Glomerular endothelial cell (primary cell): ENCODE results near the gene UBR3. TPM values are rescaled to one million over a fixed set of nuclear protein-coding genes. Genes with fewer than 3 reads are reported as not detected.
"Not testable (repeated sequence)": the region's sequence is repeated elsewhere in the genome, so short reads cannot be mapped to it uniquely, and the experiment has no call there.

Experiments
- DNase-seq: peaks from one replicate; pipeline ENCODE4 v3.0.0-alpha.2; 2011; ENCODE audit warnings: low read depth, low spot score; ENCODE audit errors: extremely low read depth
- total RNA-seq: library from RNA; depleted of rRNA; stranded (reverse); fragments of >200 nt; gene quantifications from 2 replicates; pipeline ENCODE4 v1.2.3, GENCODE V29; 2015

UBR3 gene
- total RNA-seq, 1 donor from 2014 or later: 28.5 TPM

DNA sequence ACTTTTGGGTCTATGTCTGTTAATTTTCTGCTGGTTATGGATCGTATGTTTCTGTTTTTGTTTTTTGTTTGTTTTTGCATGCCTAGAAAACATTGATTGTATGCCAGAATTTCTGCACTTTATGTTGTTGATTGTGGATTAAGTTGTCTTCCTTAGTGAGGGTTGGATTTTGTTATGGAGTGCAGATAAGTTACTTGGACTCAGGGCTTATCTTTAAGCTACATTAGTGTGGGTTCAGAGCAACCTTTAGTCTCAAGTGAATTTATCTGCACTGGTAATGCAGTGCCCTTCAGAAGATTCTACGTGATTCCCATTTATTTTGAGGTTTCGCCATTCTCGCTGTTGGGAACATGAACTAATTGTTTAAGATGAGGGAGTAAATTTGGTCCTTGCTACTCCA lies 32.9 kb downstream of the UBR3 start:
- DNase-seq: no peak

DNA sequence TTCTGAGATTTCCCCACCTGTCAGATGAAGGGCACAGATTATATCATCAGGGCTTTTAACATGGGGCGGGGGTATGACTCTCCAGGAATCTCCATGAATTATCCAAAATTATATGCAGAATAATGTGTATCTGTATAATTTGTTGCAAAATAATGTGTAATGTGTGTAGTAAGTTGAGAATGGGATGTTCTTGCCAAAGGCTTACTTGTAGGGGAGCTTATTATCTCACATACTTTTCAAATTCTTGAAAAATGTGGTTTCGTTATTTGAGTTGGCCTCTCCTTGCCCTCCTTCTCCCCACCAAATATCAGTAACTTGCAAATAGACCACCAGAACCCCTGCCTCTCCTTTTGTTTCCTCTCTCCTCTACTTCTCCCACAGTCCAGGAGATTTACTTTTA lies 35.6 kb downstream of the UBR3 start:
- DNase-seq: no peak

DNA sequence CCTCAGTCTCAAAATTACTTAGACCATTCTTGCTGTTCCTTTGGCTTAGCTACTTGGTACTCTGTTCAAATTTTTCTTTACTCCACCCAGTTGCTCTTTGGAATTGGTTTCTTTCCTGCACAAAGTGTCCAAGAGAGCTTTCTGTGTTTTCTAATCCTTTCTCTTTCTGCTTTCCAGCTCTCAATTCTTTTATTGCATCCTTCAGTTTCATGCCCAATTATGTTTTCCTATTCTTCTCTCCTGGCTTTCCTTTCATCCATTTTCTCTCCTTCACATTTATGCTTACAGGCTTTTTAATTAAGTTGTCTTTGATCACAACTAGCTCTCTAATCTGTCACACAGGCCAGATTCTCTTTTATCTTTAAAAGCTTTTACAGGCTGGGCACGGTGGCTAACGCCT lies 38.2 kb downstream of the UBR3 start:
- no peak for DNase-seq

DNA sequence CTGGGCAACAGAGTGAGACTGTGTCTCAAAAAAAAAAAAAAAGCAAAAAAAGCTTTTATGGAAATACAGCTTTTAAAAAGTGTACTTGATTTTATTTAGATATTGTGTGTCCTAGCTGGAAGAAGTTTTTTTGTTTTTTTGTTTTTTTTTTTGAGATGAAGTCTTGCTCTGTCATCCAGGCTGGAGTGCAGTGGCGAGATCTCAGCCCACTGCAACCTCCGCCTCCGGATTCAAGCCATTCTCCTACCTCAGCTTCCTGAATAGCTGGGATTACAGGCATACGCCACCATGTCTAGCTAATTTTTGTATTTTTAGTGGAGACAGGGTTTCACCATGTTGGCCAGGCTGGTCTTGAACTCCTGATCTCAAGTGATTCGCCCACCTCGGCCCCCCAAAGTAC lies 39.0 kb downstream of the UBR3 start:
- not testable (repeated sequence) for DNase-seq

DNA sequence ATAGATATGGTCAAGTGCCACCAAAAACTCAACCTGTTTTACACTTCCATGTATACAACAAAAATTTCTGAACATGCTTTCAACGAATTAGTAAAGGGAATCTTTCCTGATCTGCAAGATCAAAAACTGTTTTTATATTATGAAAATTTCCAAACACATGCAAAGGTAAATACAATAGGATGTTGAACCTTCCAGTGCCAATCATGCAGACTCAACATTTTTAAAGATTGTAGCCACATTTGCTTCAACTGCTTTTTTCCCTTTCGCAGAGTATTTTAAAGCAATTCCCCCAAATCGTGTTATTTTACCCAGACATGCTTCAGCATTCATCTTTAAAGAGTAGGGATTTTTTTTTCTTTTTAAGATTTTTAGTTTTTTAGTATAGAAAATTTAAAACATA lies 40.3 kb downstream of the UBR3 start:
- no peak for DNase-seq

DNA sequence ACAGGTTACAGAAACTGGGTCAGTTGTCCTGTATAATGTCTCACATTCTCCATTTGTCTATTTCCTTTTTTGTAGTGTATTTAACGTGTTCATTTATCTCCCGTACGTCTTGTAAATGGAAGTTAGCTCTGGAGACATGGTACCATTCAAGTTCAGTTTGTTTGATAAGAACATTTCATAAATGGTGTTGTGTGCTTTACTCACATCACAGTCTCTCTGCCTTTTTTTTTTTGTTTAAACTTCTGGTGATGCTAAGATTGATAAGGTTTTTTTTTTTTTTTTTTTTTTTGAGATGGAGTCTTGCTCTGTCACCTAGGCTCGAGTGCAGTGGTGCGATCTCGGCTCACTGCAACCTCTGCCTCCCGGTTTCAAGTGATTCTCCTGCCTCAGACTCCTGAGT lies 41.7 kb downstream of the UBR3 start:
- no peak for DNase-seq

DNA sequence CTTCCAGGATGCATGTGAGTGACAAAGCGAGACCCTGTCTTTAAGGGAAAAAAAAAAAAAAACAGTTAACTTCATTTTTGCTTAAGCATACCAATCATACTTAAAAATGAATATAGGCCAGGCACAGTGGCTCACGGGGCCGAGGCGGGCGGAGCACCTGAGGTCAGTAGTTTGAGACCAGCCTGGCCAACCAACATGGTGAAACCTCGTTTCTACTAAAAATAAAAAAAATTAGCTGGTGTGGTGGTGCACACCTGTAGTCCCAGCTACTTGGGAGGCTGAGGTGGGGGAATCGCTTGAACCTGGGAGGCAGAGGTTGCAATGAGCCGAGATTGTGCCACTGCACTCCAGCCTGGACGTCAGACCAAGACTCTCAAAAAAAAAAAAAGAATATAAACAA lies 44.1 kb downstream of the UBR3 start:
- not testable (repeated sequence) for DNase-seq

DNA sequence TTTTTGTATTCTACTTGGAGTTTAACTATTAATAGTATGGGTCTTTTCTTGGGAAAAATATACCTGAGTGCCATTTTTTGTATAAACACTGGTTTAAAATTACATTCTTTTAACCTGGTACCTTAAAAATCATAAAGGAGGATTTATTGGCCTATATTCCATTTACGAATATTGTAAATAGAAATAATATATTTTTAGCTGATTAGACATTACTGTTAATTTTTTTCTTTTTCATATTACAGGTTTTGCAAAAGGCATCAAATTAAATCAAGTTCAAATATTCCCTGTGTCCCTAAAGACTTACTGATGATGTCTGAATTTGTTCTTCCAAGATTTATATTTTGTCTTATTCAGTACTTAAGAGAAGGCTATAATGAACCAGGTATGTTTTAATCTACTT lies 44.7 kb downstream of the UBR3 start:
- no peak for DNase-seq

DNA sequence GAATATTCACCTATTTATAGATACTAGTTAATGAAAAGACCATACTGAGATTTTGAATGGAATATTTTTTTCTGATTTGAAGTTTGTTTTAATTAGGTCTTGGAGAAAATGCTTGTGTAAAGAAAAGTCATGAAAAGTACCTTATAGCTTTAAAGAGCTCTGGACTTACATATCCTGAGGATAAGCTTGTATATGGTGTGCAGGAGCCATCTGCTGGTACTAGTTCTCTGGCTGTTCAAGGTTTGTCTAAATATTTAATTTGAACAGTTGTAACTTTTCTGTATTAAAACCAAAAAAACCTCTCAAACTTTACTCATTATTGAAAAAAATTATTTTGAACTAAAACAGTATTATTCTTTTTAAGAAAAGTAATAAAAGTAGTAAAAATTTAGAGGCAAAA lies 50.1 kb downstream of the UBR3 start:
- no peak for DNase-seq

DNA sequence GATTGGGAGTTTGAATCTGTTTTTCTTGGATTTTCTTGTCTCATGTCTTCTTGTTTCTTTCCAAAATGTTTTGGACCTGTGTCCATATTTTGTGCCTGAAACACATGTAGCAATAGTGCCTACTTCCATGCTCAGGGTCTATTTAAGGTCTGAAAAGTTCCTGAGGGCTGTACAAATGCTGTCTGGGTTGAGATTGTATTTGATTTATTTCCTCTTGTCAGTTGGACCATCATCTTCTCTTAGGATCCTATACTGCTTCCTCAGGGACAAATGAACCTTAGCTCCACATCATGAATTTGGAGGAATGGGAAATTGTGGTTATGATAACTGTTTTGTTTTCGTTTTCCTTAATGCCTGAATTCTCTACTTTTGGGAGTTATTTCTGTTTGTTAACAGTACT lies 59.9 kb downstream of the UBR3 start:
- no peak for DNase-seq

DNA sequence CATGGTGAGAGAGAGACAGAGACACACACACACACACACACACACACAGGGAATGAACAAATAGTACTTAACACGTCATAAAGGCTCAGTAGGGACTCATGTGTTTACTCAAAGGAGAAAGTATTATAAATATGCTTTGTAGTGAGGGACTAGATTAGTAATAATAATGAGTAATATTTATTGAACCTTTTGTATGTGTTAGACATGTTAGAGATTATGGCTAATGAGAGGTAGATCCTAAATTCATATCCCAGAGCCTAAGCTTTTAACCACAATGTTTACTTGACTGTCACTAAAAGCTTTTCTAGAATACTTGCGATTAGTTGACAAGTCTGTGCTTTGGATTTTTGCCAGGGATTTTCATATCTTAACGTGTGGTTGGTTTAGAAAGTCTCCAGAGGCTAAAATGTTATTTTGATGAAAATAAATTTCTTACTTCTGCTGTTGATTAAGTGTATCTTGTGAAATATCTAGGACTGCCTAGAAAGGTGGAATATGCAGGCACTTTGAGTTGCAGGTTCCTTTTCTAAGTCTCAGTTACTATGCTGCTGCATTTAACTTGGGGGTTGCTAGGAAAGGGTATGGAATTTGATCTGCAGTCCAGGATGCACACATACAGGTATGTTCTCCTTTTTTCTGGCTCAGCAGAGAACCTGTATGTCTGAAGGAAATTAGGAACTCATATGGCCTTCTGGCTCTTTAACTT lies 64.5 kb downstream of the UBR3 start:
- DNase-seq: no peak

DNA sequence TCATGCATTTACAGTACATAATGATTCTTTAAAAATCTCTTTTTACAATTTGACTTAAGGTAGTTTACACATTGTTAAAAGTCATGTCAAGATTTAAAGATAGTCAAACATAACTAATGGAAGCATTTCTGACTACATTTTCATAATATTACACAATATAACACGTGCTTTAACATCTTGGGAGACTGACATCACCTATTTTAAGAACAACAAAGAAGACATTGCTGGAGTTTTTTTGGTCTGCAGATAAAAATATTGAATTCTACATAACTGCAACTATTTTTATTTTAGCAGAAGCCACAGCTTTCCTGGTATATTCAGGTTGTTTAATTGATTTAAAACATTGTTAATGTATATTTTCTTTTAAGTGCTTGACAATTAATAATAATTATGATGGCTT lies 65.7 kb downstream of the UBR3 start:
- DNase-seq: no peak

DNA sequence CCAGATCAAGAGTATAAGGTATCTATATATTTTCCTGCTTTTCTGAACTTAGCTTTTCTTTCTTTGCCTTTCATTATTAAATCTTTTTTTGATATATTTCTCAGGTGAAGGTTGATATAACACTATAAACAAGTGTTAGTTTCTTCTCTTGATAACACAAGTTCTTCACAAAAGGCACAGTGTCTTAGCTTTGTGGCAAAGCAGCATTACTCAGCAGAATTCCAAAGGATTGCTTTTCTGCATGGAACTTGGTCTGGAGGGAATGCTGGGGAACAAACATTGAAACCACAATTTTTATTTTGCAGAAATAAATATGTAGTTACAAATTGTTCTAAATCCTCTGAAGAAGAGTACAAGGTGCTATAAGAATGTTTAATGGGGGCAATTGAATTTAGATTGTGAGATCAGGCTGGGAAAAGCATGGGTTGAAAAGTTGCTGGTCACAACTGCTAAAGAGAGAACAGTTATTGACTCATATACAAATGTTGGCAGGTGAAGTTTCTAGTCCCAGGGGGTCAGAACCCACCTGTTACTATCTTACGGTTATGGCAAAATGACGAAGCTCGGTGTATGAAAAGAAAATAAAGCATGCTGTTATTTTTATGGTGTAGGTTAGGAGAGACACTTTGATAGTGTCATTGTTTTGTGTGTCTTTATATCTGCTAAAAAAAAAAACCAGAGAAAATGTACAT lies 68.2 kb downstream of the UBR3 start:
- DNase-seq: no peak

DNA sequence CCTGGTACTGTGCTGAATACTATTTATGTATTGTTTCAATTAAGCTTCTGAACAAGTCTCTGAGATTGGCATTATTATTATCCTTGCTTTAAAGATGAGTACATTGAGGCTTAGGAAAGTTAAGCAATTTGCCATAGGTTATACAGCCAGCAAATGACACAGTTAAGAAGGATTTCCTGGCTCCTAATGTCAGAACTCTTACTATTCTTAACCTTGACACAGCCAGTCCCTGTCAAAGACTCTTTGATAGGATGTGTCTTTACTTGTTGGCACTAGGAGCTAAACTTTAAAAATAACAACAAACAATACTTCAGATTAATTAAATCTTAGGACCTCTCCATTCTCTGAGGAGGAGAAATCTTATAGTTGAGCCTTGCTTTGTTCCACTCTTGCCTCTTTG lies 70.6 kb downstream of the UBR3 start:
- DNase-seq: no peak

DNA sequence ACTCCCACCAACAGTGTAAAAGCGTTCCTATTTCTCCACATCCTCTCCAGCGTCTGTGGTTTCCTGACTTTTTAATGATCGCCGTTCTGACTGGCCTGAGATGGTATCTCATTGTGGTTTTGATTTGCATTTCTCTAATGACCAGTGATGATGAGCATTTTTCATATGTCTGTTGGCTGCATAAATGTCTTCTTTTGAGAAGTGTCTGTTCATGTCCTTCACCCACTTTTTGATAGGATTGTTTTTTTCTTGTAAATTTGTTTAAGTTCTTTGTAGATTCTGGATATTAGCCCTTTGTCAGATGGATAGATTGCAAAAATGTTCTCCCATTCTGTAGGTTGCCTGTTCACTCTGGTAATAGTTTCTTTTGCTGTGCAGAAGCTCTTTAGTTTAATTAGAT lies 72.8 kb downstream of the UBR3 start:
- not testable (repeated sequence) for DNase-seq

DNA sequence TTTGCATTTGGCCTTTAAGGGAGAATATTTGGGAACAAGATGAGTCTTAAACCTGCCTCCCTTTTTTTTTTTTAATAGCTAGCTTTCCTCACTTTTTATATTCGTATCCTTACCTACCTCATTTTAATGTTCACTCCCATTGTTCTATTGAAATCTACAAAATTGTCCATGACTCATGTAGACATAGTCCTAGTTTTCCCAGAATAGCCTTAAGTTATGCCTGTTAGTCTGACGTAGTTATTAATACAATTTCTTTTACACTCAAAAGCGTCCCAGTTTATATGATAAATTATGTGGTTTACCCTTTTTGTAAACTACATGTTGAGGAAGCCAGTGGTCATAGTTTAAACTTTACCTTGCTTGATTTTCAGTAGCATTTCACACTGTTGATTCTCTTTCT lies 73.4 kb downstream of the UBR3 start:
- DNase-seq: no peak

DNA sequence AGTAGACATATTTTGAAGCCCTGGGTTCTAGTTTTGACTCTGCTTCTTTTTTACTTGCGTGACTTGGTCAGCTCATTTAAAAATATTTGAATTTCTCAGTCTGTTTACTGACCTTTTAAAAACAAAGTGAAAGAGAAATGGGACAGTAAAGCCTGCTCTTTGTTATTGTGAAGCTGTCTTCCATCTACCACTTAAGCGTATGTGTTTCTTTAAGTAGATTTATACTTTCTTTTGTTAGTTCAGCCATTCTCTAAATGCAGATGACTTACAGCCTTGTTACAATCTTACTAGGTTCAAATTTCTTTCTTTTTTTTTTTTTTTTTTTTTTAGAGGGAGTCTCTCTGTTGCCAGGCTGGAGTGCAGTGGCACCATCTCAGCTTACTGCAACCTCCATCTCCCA lies 79.5 kb downstream of the UBR3 start:
- DNase-seq: no peak

DNA sequence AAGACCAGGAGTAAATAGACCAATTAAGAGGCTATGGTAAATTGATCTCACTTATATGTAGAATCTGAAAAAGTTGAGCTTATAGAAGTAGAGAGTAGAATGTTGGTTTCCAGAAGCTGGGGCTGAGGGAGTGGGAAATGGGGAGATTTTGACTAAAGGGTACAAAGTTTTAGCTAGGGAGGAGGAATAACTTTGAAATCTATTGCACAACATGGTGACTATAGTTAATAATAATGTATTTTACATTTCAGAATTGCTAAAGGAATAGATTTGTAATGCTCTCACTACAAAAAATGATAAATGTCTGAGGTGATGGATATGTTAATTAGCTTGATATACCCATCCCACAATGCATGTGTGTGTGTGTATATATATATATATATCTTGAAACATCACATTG lies 82.1 kb downstream of the UBR3 start:
- DNase-seq: no peak

DNA sequence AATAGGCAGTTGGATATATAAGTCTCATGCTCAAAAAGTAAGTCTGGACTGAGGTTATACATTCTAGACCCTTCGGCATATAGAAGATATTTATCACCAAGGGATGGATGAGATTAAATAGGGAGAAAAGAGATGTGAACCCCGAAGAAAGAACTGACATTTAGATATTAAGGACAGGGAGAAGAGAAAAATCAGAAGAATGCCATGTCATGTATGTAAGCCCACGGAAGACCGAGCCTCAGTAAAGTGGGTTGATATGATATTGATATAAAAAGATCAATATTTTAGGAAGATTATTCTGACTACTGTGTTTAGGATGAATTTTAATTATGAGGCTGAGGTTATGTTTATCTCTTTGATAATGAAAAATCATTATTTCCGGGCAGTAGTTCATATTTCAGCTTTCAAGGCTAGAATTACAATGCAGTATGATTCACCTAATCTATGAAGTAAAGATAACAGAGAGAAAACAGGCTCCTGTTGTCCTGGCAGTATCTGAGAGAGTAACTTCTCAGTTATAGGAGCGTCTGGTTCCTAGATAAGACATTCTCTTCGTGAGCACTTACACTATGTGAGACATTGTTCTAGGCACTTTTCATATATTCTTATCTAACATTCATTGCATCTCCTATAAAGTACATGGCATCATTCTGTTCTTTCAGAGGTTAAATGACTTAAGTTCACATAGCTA lies 83.0 kb downstream of the UBR3 start:
- no peak for DNase-seq

DNA sequence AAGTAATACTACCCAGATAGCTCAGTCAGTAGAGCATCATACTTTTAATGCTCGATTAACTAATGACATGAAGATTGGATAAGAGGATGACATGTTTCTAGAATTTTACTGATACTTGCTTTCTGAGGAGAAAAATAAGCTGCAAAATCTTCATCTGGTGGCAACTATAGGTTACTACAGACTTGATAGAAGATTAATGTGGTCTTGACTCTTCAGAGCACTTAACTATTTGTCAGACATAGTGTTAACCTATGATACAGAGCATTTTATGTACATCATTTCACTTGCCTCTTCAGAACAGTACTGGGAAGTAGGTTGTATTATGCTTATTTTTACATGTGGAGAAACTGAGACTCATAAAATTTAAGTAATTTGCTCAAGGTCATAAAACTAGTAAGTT lies 83.9 kb downstream of the UBR3 start:
- no peak for DNase-seq

DNA sequence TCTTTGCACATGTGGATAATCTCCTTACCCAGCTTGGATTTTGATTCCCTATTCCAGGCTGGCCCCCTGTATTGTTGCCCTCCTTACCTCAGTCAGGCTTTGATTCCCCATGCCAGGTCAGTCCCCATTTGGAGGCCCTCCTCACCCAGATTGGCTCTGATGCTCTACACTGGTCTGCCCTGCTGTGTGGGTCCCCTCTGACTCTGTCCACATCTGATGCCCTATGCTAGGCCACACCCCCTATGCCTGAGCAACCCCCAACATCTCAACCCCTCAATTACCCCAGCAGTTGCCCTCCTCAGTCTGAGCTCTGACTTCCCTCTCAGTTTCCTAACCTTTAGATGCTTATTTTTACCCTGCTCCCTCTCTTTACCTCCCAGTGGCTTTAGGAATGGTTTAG lies 89.4 kb downstream of the UBR3 start:
- no peak for DNase-seq

DNA sequence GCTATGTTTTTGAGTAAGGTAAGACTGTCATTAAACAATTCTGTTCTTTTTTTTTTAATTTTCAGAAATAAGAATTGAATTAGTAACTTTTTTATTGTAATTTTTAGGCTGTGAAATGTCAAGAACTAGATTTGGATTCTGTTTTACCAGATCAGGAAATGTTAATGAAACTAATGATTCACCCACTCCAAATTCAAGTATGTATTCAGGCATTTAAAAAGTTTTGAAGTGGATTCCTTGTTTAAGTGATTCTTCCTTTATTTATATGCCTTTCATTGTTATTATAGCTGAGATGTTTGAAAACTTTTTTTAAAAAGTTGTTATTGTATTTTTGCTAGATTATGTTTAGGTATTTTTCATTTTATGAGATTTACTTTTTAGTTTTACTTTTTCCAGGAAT lies 96.7 kb downstream of the UBR3 start:
- DNase-seq: no peak
